Measurements from ENCODE around the gene APRT. TPM values are rescaled to one million over a fixed set of nuclear protein-coding genes. Genes with fewer than 3 reads are reported as not detected.
"Not testable (repeated sequence)": the region's sequence is repeated elsewhere in the genome, so short reads cannot be mapped to it uniquely, and the experiment has no call there.

The APRT gene
- total RNA-seq, 2 experiments from 2014 or later = 129 to 136 TPM

DNA sequence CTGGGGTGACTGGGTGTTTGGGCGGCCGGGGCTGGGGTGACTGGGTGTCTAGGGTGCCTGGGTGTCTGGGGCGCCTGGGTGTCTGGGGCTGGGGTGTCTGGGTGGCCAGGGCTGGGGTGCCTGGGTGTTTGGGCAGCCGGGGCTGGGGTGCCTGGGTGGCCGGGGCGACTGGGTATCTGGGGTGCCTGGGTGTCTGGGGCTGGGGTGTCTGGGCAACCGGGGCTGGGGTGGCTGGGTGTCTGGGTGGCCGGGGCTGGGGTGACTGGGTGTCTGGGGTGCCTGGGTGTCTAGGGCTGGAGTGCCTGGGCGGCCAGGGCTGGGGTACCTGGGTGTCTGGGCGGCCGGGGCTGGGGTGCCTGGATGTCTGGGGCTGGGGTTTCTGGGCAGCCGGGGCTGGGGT, 13.4 kb upstream of the APRT start:
- POLR2A ChIA-PET = no interaction called here
- DNase-seq = no peak
- Mint-ChIP-seq H3K4me3 (no peak overlapping the region), H3K36me3 (ENCODE audit: low read depth) (no peaks in the 10 kb centered on the region), H3K9me3 (no peaks in the 10 kb centered on the region), H3K27me3 (no peaks in the 10 kb centered on the region), H3K27ac (no peak overlapping the region), H3K4me1 (no peaks in the 10 kb centered on the region)
- CTCF ChIA-PET = no interaction called here

DNA sequence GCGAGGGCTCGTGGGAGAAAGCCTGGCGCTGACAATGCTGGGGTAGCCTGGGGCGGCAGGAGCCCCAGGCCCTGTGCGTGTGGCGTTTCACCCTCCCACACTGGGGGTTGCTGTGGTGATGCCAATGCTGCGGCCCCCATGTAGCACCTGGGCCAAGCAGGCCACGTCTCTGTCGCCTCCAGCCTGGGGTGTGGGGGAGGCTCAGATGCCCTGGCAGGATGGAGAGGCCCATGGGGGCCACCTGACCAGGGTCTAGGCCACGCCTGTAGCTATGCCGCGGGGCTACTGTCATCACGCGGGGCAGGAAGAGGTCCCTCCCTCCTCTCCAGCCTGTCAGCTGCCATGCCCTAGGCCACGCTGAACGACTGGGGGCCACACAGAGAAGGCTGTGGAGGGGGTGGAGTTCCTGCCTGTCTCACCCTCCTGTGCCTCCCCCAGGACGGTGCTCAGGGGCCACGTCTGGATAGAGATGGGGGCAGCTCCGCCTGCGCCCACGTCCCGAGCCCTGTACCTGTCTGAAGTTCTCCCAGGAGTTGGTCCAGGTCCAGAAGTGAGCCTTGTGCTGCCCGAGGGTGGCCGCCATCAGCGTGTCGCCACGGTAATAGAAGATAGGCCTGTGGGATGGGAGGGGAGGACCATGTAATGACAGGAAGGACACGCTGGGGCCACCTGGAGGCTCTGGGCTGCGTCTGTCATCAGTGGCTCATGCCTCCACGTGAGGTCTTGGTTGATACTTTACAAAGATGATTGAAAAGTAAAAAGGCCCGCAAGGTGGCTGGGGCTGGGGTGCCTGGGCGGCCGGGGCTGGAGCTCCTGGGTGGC, 12.7 kb upstream of the APRT start:
- ChIA-PET POLR2A (no interaction called here), CTCF (no interaction called here)
- no peak for DNase-seq
- no peaks in the 10 kb centered on the region for H3K9me3 Mint-ChIP-seq
- H3K4me1 Mint-ChIP-seq = no peaks in the 10 kb centered on the region
- H3K4me3 Mint-ChIP-seq = no peak overlapping the region
- H3K27ac Mint-ChIP-seq = no peak overlapping the region
- H3K27me3 Mint-ChIP-seq = no peaks in the 10 kb centered on the region
- H3K36me3 Mint-ChIP-seq (ENCODE audit: low read depth) = no peaks in the 10 kb centered on the region

DNA sequence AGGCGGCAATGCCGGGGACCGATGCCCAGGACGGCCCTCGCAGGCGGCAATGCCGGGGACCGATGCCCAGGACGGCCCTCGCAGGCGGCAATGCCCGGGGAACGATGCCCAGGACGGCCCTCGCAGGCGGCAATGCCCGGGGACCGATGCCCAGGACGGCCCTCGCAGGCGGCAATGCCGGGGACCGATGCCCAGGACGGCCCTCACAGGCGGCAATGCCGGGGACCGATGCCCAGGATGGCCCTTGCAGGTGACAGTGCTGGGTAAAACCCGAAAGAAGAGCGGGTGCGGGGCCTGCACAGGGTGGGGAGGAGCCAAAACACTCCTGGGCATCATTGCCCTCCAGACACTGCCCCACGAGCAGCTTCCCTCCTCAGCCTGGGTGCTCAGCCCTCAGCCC, 11.9 kb upstream of the APRT start:
- H3K4me3 Mint-ChIP-seq; H3K9me3 Mint-ChIP-seq; CTCF ChIA-PET; DNase-seq; POLR2A ChIA-PET; H3K27me3 Mint-ChIP-seq; H3K4me1 Mint-ChIP-seq; H3K36me3 Mint-ChIP-seq (ENCODE audit: low read depth); H3K27ac Mint-ChIP-seq: not testable (repeated sequence)

DNA sequence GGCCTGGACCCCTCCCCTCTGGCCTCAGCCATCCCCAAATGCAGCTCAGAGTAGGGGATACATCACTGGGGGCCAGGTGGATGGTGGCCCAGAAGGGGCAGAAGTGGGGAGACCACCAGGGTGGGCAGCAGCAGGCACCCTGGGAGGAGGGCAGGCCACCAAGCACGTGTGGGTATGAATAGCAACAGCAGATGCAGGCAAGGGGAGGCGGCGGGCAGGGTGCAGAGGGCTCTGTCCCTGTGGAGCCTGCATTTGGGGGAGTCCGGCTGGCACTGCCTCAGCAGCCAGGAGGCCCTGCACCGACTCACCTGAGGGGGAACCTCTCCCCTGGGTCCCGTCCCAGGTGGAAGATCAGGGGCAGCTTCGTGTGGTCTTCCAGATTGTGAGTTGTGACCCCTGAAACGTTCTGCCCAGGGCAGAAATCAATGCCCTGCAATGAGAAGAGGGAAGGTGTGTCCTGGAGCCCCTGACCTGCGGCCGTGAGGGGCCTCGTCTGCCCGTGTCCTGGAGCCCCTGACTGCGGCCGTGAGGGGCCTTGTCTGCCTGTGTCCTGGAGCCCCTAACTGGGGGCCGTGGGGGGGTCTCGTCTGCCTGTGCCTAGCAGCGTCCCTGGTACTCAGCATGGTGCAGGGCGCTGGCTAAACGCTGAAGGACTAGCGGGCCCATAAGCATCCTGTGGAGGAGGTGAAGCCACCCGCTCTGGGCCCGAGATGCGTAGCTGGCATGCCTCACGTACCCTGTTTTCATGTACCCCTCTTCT, 10.7 kb upstream of the APRT start:
- ChIA-PET POLR2A (no interaction called here), CTCF (interaction anchor here (0.9 kb wide), 1 partner anchor 10 kb away, joined by 3 read pairs; no protein-coding TSS in a partner anchor)
- Mint-ChIP-seq H3K4me3 (no peak overlapping the region), H3K27me3 (no peaks in the 10 kb centered on the region), H3K4me1 (no peaks in the 10 kb centered on the region), H3K9me3 (no peaks in the 10 kb centered on the region), H3K36me3 (ENCODE audit: low read depth) (no peaks in the 10 kb centered on the region), H3K27ac (no peak overlapping the region)
- DNase-seq = no peak

DNA sequence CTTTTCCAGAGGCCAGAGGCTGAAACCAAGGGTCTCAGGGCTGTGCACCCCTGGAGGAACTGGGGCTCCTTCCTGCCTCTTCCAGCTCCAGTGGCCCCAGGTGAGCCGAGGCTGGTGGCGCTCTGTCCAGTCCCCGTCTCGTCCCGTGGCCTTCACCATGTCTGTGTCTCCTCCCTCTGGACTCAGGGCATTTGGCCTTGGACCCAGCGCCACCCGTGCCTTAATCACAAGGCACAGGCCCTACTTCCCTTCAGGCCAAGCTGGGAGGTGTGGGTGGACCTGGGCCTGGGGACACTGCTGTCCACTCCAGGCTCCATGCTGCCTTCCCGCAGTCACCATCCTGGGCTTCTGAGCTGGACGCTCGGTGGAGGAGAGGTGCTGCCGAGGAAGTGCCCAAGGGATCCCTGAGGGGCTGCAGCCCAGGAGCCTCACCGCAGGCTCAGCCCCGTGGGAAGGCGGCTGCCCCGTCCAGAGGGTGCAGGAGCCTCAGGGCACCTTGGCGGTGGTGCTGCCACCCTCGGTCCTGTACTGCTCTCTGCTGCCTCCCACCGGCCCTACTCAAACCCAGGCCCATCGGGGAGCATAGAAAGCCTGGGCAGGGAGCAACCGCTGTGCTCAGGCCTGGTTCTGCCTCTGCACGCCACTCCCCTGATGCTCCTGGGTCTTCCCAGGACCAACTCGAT, 9.6 kb upstream of the APRT start:
- H3K27me3 Mint-ChIP-seq = no peaks in the 10 kb centered on the region
- no peak overlapping the region for H3K4me3 Mint-ChIP-seq
- ChIA-PET CTCF (interaction anchor here (0.9 kb wide), 1 partner anchor 9 kb away, joined by 3 read pairs; no protein-coding TSS in a partner anchor), POLR2A (interaction anchor here (1.1 kb wide), 1 partner anchor 9 kb away, joined by 3 read pairs; no protein-coding TSS in a partner anchor)
- DNase-seq = no peak
- H3K36me3 Mint-ChIP-seq (ENCODE audit: low read depth) = no peaks in the 10 kb centered on the region
- H3K4me1 Mint-ChIP-seq = no peaks in the 10 kb centered on the region
- H3K9me3 Mint-ChIP-seq = no peaks in the 10 kb centered on the region
- H3K27ac Mint-ChIP-seq = no peak overlapping the region

DNA sequence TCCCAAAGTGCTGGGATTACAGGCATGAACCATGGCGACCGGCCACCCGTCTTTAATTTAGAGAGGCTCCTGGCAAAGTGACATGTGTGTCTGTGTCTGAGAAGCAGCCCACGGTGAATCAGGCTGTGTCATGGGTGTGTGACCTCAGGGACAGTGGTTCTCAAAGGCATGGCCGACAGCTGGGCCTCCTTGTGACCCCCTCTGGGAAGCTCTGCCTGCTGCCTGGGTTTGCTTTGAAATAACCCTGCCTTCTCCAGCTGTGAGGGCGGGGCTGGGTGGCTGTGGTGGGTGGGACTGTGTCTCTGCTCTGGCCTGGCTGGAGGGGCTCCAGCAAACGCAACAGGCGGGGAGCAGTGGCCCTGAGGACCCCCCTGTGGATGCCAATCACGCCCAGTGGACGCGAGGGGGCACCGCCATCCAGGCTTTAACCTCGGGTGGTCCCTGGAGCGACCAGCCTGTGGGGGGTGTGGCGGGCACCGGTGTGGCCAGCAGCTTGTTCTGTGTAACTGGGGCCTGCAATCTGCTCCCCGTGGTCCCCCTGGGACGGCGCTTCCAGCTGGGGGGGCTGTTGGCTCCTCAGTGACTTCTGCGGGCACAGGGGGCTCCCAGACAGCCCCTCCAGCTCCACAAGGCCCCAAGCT, 8.8 kb upstream of the APRT start:
- POLR2A ChIA-PET = interaction anchor here (1.1 kb wide), 1 partner anchor 8 kb away, joined by 3 read pairs; no protein-coding TSS in a partner anchor

DNA sequence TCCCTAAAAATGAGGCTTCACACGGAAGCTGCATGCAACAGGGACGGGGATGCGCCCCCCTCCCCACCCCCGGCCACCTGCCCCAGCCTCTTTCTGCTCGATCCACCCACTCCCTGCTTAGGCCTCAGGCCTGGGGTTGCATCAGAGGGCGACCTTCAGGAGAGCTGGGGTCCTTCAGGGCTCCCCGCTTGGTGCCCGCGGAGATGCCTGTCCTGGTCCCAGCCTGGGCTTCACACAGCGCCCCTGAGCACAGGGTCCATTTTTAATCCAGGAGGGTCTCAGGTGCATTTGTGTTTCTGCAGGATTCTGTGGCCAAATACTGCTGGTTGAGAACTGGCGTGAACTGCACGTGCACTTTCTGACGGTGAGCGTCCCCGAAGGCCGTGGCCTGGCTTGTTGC, 7.4 kb upstream of the APRT start:
- no peak for DNase-seq
- CTCF ChIA-PET = no interaction called here
- Mint-ChIP-seq H3K4me1 (no peaks in the 10 kb centered on the region), H3K9me3 (no peaks in the 10 kb centered on the region), H3K27ac (no peak overlapping the region), H3K4me3 (no peak overlapping the region), H3K36me3 (ENCODE audit: low read depth) (no peaks in the 10 kb centered on the region), H3K27me3 (no peaks in the 10 kb centered on the region)
- POLR2A ChIA-PET = interaction anchor here (1.2 kb wide), 1 partner anchor 10 kb away, joined by 4 read pairs; no protein-coding TSS in a partner anchor

More for the DNA sequence above, 8.8 kb upstream of the APRT start:
- Mint-ChIP-seq H3K9me3 (no peaks in the 10 kb centered on the region), H3K27ac (no peak overlapping the region), H3K4me3 (no peak overlapping the region), H3K27me3 (no peaks in the 10 kb centered on the region), H3K4me1 (no peaks in the 10 kb centered on the region), H3K36me3 (ENCODE audit: low read depth) (no peaks in the 10 kb centered on the region)
- no peak for DNase-seq
- CTCF ChIA-PET = no interaction called here

GRCh38 chr16:88818575-88818874, 6.8 kb upstream of the APRT start:
- ChIA-PET CTCF (no interaction called here), POLR2A (interaction anchor here (1.2 kb wide), 1 partner anchor 9 kb away, joined by 4 read pairs; no protein-coding TSS in a partner anchor)
- no peaks in the 10 kb centered on the region for H3K36me3 Mint-ChIP-seq (ENCODE audit: low read depth)
- H3K4me3 Mint-ChIP-seq = no peak overlapping the region
- no peaks in the 10 kb centered on the region for H3K9me3 Mint-ChIP-seq
- H3K27me3 Mint-ChIP-seq = no peaks in the 10 kb centered on the region
- peaks cover 3% of the 10 kb centered on the region for H3K4me1 Mint-ChIP-seq
- no peak overlapping the region for H3K27ac Mint-ChIP-seq
- no peak for DNase-seq

DNA sequence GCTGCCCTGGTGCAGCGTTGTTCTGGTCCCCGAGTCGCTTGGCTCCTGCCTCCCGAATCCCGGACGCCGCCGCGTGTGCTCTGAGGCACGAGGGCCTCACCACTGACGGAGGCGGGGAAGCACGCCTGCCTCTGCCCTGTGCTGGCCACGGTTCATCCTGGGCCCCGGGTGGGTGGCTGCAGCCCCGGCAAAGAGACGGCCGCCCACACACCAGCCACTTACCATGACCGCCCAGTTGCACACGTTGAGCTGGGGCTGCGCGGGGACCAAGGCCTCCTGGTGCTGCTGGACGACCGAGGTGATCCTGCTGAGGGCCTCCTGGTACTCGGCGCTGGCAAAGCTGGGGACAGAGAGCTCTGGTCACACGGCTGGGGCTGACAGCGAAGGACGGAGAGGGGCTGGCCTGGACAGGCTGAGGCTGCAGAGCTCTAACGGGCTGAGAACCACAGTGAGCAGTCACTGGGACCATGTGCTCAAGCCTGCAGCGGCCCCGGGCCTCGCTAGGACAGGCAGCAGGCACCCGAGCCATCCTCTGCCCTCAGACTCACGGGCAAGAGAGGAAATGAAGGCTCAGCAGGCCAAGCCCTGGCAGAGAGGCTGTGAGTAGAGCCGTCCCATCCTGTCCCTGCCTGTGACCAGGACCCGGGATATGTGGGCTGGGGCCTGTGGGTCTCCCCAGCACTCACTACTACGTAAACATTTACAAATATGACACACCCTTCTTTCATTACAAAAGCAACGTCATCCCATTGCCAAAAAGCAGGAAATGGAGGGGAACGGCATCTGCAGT, 6.3 kb upstream of the APRT start:
- H3K27ac Mint-ChIP-seq = no peak overlapping the region
- ChIA-PET POLR2A (interaction anchor here (1.2 kb wide), 1 partner anchor 9 kb away, joined by 4 read pairs; no protein-coding TSS in a partner anchor), CTCF (interaction anchor here (0.6 to 3.4 kb wide), 2 partner anchors 12 to 40 kb away, joined by 5 to 10 read pairs; no protein-coding TSS in a partner anchor)
- H3K27me3 Mint-ChIP-seq = no peaks in the 10 kb centered on the region
- no peak overlapping the region for H3K4me3 Mint-ChIP-seq
- peaks cover 3% of the 10 kb centered on the region for H3K4me1 Mint-ChIP-seq
- no peaks in the 10 kb centered on the region for H3K9me3 Mint-ChIP-seq
- no peak for DNase-seq
- no peaks in the 10 kb centered on the region for H3K36me3 Mint-ChIP-seq (ENCODE audit: low read depth)

DNA sequence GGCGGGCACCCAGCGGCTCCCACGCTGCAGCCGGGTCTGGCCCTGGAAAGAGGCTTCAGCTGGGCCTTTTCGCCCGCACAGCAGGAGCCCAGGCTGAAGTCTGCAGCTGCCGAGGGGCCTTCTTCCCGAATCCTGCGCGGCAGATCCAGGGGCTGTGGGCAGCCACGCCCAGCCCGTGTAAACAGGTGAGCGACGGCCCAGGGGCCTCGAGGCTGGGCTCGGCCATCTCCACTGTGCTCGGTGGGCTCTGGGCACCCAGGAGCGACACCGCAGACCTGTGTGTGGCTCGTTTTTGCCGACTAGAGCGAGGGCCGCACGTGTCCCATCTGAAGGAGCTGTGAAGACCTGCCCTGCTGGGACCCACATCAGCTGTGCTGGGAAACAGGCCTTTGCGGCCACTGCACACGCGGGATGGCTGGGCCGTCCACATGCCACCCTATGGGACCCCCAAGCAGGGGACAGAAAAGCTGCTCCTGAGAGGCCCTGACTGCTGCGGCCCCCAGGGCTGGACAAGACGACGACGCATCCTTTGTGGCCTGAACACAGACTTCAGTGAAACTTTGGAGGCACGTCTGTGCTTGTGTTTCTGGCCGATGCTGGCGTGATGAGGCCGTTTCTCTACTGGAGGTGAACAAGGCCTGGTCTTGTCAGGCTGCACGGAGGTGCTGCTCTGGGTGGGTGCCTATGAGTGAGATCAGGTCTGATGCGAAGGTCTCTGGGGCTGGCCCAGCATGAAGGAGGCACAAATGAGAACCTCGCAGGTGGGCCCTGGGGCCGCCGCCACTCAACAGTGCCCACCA, 5.2 kb upstream of the APRT start:
- Mint-ChIP-seq H3K4me3 (no peak overlapping the region), H3K27me3 (no peaks in the 10 kb centered on the region), H3K36me3 (ENCODE audit: low read depth) (no peaks in the 10 kb centered on the region), H3K27ac (no peak overlapping the region), H3K4me1 (peaks cover 8% of the 10 kb centered on the region), H3K9me3 (no peaks in the 10 kb centered on the region)
- no peak for DNase-seq
- CTCF ChIA-PET = interaction anchor here (3.4 kb wide), 1 partner anchor 41 kb away, joined by 10 read pairs; no protein-coding TSS in a partner anchor
- POLR2A ChIA-PET = no interaction called here

- no peaks in the 10 kb centered on the region for H3K27me3 Mint-ChIP-seq
- H3K4me3 Mint-ChIP-seq = no peak overlapping the region
- no peaks in the 10 kb centered on the region for H3K36me3 Mint-ChIP-seq (ENCODE audit: low read depth)
- H3K4me1 Mint-ChIP-seq = peaks cover 9% of the 10 kb centered on the region
- DNase-seq = peak; percentile 56
- no peaks in the 10 kb centered on the region for H3K9me3 Mint-ChIP-seq
- ChIA-PET POLR2A (no interaction called here), CTCF (interaction anchor here (3.4 kb wide), 1 partner anchor 42 kb away, joined by 10 read pairs; no protein-coding TSS in a partner anchor)
- H3K27ac Mint-ChIP-seq = peak overlapping the region; percentile 21
Measured at GRCh38 chr16:88815901-88816589, 4.3 kb upstream of the APRT start.
